Fibroblast of the aortic adventitia (primary cell): ENCODE measurements around the gene LMO4. TPM values are rescaled to one million over a fixed set of nuclear protein-coding genes. Genes with fewer than 3 reads are reported as not detected.
A peak's percentile ranks its signal among the peaks of the same experiment; 100 is the strongest.

Experiments used
- DNase-seq: peaks from one replicate; pipeline ENCODE4 v3.0.0-alpha.2; 2010; ENCODE audit warnings: low read depth
- H3K4me3 ChIP-seq: 2 replicates; pipeline ENCODE4 v1.5.1; 2011; ENCODE audit warnings: low read depth, mild to moderate bottlenecking, control low read depth, low read length, moderate library complexity
- total RNA-seq: library from RNA; depleted of rRNA; stranded (reverse); fragments of >200 nt; gene quantifications from 2 replicates; pipeline ENCODE4 v1.2.3, GENCODE V29; 2012; ENCODE audit warnings: low replicate concordance
- TF ChIP-seq, protein P1 (sequence below): IDR thresholded peaks from 2 replicates; pipeline ENCODE4 v1.5.1; 2011; ENCODE audit warnings: mild to moderate bottlenecking, low read length, control low read depth, inconsistent platforms; ENCODE audit not compliant: insufficient read depth

LMO4 gene
- total RNA-seq, 1 donor = 47.1 TPM

- H3K4me3 ChIP-seq = peak overlapping the region; percentile 81
- DNase-seq = peak; percentile 22
- TF ChIP-seq, protein P1, sequence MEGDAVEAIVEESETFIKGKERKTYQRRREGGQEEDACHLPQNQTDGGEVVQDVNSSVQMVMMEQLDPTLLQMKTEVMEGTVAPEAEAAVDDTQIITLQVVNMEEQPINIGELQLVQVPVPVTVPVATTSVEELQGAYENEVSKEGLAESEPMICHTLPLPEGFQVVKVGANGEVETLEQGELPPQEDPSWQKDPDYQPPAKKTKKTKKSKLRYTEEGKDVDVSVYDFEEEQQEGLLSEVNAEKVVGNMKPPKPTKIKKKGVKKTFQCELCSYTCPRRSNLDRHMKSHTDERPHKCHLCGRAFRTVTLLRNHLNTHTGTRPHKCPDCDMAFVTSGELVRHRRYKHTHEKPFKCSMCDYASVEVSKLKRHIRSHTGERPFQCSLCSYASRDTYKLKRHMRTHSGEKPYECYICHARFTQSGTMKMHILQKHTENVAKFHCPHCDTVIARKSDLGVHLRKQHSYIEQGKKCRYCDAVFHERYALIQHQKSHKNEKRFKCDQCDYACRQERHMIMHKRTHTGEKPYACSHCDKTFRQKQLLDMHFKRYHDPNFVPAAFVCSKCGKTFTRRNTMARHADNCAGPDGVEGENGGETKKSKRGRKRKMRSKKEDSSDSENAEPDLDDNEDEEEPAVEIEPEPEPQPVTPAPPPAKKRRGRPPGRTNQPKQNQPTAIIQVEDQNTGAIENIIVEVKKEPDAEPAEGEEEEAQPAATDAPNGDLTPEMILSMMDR = no peak
Observed at GRCh38 chr1:87327376-87328271, 1.1 kb upstream of the LMO4 start.

GRCh38 chr1:87329051-87329525, 408 bp downstream of the LMO4 start:
- peak; percentile 54 for DNase-seq
- peak overlapping the region; percentile 81 for H3K4me3 ChIP-seq
- TF ChIP-seq, protein P1 = no peak

- H3K4me3 ChIP-seq = peak overlapping the region; percentile 81
- DNase-seq = peak; percentile 44
- TF ChIP-seq, protein P1 = no peak
Observed at GRCh38 chr1:87329526-87330056, 911 bp downstream of the LMO4 start.

GRCh38 chr1:87330057-87330884, 1.6 kb downstream of the LMO4 start:
- TF ChIP-seq, protein P1 = no peak
- peak overlapping the region; percentile 81 for H3K4me3 ChIP-seq
- DNase-seq = peak; percentile 46

- H3K4me3 ChIP-seq = peak overlapping the region; percentile 81
- TF ChIP-seq, protein P1 = no peak
- DNase-seq = no peak
Observed at GRCh38 chr1:87330885-87331364, 2.2 kb downstream of the LMO4 start.

- TF ChIP-seq, protein P1 = peak; percentile 40
- peak overlapping the region; percentile 81 for H3K4me3 ChIP-seq
- DNase-seq = peak; percentile 61
Observed at GRCh38 chr1:87331365-87332241, 2.9 kb downstream of the LMO4 start.
